ENCODE results near the gene ARAF.

GRCh38 chrX:47529548-47529947, 31.5 kb upstream of the ARAF start:
- TF ChIP-seq, protein P1, sequence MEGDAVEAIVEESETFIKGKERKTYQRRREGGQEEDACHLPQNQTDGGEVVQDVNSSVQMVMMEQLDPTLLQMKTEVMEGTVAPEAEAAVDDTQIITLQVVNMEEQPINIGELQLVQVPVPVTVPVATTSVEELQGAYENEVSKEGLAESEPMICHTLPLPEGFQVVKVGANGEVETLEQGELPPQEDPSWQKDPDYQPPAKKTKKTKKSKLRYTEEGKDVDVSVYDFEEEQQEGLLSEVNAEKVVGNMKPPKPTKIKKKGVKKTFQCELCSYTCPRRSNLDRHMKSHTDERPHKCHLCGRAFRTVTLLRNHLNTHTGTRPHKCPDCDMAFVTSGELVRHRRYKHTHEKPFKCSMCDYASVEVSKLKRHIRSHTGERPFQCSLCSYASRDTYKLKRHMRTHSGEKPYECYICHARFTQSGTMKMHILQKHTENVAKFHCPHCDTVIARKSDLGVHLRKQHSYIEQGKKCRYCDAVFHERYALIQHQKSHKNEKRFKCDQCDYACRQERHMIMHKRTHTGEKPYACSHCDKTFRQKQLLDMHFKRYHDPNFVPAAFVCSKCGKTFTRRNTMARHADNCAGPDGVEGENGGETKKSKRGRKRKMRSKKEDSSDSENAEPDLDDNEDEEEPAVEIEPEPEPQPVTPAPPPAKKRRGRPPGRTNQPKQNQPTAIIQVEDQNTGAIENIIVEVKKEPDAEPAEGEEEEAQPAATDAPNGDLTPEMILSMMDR (IDR thresholded peaks at IDR 0.05; ENCODE audit: low read length) = no peak
- no peak for TF ChIP-seq EZH2 (optimal IDR thresholded peaks at IDR 0.05; ENCODE audit: low read depth, low read length)
- TF ChIP-seq EZH2phosphoT487 (IDR thresholded peaks at IDR 0.05; ENCODE audit: low read length) = no peak

Measured in MM.1S (cell line).